Activated T-helper 1 cell treated with Interleukin-2 at 50 U/mL for 16 hours (primary cell): Measurements from ENCODE around the gene INPP5A.

Experiments used
- DNase-seq: peaks from one replicate; pipeline ENCODE4 v3.0.0-alpha.2; 2020; ENCODE audit warnings: low read depth

Gene INPP5A

DNA sequence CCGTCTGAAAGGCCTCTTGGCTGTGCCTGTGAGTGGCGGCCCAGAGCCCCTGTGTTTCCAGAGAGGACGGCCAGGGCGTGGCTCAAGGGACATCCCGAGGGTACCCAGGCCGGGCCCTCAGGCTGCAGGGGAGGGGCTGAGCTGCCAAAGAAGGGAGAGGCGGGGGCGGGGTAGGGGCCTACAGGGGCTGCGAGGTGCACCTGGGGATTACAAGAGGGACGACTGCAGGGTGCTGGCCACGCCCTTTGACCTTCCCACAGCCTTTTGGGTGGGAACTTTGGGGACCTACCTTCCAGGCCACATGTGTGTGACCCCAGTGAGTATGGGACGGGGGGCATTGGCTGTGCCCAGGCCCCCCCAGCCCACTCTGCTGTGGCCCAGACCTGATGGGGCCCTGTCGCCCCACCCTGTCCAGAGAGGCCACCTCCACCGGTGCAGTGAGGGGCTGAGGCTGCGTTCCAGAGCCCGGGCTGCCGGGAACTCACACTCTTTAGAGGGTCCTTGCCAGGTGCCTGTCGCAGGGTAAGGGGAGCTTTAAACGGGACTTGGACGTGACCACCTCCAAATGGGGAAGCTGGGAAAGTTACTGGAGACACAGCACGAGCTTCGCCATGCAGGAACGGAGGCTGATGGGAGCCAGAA is 267.3 kb downstream of the INPP5A start:
- DNase-seq = no peak

DNA sequence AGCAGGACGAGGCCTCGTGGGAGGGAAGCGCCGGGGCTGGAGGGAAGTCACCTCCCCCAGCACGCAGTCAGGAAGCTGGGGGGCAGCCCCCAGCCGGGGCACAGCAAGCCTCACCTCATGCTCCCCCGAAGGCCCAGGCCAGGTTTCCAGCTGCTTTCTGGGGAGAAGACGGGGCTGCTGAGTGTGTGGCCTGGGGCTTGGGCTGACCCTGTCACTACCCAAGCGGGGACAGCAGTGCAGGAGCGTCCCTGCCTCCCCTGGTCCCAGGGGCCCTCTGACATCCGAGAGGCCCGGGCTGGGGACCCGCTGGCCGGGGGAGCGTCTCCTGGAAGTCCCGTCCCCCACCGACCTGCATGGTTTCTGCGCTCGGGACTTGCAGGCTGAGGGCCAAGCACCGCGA is 268.0 kb downstream of the INPP5A start:
- DNase-seq = no peak

DNA sequence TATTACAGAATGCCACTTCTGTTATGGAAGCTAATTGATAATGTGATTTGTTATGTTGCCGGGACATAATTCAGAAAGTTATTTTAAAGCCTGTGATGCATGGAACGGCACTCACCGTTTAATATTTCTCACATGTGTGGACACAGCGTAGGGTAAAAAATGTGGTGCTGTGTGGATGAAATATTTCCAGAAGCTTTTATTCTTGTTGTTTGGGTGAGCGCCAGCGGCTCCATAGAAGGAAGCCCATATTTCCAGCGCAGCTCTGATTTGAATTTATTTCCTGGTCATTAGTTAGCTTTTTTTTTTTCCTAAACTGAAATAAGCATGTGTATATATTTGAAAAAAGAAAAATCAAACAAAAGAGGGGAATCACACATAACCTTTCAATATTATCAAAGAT is 268.5 kb downstream of the INPP5A start:
- DNase-seq = no peak

DNA sequence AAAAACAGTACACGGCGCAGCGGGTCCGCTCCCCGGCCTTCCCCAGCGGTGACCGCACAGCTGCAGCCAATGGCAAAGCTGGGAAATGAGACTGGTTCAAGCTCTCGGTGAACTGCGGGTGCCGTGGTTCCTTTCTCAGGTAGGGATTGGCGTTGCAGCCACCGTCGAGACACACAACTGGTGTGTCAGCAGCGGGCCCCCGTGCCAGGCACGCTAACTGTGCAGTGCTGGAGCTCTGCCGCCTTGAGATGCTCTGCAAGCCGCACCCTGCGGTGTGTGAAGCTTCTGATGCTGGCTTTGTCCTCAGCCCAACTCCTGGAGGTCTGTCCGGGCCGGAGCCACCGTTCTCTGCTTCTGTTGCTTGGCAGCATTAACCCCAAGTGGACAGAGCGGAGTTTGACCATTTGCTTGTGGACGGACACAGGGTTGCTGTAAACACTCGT is 269.0 kb downstream of the INPP5A start:
- no peak for DNase-seq

DNA sequence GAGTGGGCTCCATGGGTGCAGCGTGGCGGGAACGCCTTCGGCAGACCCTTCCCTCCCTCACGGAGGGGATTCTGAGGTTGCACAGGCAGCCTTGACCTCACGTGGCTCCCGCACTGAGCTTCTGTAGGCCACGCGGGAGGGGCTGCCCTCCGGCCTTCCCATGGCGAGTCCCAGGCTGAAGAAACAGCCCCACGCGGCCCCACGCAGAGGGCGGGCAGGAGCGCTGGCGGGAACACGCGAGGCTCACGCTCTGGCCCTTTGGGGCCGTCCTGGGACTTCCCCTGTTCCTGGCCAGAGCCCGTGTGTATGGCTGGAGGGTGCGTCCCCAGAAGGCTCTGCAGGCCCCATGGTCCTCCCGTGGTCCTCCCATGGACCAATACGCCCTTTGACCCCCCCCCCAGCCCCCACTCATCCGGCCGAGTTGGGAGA is 270.0 kb downstream of the INPP5A start:
- DNase-seq = no peak

DNA sequence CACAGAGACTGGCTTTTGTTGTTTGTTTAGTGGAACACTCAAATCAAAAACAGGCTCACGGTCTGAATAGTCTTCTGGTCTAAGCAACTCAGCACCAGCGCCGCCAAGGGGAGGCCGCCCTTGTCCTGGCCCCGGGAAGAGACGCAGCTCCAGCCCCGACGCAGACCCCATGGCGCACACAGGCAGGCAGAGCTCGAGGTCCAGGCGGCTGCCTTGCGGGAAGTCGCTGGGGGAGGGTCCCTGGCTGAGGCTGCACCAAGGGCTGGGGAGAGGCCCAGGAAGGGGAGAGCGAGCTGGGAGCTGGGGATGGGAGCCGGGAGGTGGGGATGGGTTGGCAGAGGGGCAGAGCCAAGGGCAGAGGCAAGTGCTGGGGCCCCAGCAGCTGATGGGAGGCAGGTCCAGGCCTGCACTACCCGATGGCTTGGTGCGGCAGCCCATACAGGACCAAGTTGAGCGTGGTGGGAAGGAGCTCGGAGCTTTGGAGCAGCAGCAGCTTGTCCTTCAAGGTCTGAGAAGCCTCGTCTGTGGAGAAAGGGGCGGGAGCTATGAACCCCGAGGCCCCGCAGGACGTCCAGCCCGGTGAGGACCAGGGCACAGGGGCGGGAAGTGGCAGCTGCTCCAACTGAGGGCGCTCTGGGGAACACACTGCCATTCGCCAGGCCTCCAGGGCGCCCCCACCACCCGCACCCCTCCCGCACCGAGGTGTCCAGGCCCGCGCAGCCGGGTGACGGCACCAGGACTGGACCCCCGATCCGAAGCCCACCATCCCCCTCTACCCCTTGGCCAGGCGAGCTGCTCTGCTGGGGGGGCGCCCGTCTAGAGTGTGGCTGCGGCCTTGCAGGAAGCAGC is 271.0 kb downstream of the INPP5A start:
- no peak for DNase-seq

DNA sequence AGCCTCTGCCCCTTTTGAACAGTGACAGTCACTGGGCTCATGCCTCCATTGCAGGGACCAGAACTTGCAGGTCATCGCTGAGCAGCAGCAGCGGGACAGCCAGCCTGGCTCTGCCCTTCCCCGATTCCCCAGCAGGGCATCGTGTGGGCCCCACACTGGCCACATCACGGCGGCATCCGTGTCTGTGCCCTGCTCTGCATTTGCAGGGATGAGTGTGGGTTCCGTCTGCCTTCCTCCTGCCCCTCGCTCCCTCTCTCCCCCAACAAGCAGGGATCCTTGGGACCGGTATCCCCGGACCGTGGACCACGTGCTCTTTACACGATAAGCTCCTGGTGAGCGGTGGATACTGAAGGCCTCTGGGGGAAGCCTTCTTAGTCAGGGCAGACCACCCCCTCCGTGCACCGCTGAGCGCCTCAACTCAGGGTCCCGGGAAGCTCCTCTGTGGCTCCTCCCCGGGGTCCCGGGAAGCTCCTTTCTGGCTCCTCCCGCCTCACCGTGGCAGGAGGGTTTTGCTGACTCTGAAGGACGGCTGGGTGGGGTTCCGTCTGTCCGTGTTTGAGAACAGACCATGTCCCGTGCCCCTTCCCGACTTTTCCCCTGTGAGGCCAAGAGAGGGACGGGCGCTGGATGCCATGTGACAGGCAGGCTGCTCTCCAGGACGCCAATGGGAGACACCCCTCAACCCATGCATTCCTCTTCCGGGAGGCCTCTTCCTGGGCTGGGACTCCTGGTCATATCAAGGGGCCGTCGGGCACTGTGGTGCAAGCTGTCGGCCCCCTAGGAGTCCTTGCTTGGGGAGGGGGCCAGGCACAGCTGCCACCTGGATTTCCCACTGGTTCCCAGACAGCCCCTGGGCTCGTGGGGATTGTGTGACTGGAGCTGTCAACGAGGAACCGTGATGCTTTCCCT is 271.9 kb downstream of the INPP5A start:
- no peak for DNase-seq

DNA sequence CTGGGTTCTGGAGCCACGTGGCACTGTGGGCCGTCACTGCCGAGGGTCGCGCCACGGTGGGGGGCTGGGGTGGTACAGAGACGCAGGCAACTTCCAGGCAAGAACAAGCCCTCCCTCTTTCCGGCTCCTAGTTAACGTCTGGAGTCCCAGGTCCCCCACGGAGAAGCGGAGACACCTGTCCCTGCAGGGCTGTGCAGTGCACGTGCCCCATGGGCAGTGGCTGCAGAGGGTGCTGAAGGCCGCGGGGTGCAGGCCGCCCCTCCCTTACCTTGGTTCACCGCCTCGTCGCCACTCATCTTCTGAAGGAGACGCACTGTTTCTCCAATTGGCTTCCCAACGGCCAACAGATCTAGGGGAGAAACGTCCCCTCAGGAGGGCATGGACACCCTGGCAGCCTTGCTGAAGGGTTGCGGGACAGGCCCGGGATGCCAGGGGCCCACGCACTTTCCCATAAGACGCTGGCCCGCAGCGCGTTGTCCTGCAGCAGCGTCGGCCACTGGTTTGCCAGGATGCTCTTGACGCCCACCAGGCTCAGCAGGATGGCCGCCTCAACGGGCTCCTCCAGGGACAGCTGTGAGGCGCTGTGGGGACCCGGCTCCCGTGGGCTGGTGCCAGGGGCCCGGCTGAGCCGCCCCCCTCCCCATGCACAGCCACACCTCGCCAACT is 272.7 kb downstream of the INPP5A start:
- no peak for DNase-seq

DNA sequence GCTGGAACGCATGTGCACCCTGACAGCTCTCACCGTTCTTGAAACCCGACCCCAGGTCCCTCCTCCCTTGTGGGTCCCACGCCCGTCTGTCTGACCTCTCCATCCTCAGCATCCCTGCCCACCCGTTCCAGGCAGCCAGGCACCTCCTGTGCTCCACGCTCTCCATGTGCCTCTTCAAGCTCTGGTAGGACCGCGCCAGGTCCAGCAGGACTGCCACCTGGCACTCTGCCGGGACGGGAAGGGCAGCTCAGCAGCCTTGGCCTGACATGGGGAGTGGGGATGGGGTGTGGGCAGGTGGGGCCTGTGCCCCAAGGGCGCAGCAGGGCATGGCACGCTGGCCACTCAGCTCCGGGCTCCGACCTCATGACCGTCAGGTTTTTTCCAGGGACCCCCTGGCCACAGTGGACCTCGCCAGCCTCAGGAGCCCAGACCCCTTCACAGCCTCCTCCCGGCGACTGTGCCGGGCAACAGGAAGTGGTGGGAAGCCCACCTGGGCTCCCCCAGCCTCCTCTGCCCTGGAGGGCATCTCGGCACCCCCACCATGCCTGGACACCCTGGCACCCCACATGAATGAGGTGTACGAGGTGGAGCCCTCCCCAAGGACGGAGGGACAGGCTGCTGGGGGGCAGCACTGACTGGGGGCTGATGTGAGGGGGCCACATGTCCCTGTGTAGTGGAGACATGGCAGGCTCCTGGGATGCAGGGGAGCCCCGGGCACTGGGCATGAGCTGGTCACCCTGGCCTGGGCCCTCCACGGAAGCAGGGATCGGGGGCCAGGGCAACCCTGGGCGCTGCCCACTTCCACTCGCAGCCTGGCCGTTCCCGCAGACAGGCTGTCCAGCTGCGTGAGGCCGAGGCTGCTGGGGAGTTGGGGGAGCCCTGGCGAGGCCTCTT is 273.5 kb downstream of the INPP5A start:
- no peak for DNase-seq

DNA sequence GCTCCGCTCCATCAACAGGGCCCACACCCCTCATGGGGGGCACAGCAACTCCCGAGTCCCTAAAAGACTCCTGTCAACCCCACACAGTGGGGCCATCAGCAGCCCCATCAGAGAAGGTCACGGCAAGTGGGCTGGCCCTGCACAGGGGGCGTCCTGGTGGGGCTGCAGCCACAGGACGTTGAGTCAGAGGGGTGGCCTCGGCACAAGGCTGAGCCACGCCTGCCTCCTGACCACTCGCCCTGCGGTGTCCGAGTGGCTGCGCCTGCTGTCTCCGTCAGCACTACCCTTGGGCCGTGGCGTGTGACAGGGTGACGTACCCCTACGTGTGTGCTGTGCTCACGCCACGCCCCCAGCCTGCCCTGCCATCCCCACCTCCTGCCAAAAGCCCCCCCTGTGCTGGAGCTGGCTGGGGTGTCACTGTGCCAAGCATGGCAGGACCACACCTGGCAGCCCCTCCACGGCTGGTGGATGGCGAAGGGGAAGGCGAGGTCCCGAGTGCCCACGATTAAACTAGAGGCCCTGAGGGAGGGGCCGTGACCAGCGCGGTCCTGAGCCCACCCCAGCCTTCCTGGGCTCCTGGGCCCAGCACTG is 274.4 kb downstream of the INPP5A start:
- no peak for DNase-seq

DNA sequence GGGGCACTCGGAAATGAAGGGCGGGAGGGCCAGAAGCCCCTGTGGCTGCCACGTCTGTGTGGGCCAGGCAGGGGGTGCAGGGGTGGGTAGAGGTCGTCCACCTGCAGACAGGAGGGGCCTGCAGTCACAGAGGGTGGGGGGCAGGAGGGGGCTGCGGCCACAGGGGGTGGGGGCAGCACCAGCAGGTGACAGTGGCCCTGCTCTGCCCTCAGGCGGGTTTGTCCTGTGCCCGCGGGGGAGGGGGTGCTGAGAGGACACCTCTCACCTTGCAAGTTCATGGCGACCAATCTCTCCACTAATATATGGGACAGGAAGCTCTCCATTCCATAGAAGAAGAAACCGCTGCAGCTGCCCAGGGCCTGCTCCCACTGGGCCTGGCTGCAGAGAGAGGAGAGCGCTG is 274.9 kb downstream of the INPP5A start:
- DNase-seq = no peak

DNA sequence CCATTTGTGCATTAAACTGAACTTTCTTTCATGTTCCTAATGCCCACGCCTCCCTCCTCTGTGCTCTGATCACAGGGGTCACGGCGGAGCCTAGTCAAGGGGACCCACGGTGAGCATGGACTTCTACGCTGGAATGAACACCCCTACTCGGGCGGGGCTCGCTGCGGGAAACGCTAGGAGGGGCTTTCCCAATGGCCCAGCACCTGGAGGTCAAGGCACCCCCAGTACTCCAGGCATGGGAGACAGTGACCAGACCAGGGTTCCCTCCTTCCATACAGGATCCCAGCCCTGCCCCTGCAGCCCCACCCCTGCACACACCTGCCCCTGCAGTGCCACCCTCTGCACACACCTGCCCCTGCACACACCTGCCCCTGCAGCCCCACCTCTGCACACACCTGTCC is 275.4 kb downstream of the INPP5A start:
- DNase-seq = no peak

DNA sequence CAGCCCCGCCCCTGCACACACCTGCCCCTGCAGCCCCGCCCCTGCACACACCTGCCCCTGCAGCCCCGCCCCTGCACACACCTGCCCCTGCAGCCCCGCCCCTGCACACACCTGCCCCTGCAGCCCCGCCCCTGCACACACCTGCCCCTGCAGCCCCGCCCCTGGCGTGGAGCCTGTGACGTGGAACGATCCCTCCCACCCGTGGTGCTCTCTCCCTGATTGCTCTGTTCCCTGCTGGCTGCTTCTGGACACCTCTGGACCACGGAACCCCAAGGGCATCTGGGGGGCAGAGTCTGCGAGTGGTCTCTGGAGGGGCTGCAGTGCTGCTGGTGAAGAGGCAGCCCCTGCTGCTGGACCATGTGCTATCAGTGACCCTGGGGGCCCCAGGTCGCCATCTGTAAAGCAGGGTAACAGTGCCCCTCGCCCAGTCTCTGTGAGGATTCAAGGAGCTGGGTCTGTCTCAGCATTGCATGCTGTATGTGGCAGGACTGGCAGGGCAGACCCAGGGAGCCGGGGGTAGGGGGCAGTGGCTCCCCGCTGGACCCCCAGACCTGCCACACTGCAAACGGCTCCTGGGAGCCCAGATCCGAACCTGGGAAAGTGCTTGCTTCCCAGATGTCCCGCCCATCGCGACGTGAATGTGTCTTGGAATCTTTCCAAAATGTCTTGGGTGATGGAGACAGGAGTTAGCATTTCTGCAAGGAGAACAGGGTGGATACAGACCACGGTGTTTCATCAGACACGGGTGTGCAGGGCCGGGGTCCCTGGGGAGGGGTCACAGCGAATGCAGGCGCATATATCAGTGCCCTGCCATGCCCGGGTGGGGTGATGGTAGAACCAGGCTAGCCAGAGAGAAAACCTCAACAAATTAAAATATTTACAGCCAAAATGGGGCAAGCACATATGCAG is 276.2 kb downstream of the INPP5A start:
- DNase-seq = no peak

DNA sequence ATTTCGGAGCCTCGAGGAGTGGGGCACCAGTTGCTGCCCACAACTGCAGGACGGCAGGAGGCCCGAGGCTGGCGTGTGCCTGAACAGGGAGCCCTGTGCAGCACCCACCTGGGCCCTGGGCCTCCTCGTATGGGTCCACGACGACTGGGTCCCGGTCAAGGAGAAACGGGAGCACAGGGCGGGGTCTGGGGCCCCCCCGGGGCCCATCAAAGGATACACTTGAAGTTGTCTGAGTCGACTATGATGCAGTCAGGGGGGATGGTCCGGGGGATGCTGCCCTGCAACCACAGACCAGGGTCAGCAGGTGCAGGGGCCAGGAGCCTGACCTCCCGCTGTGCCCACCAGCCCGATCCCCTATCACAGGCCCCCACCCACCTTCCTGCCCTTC is 276.9 kb downstream of the INPP5A start:
- DNase-seq = no peak

DNA sequence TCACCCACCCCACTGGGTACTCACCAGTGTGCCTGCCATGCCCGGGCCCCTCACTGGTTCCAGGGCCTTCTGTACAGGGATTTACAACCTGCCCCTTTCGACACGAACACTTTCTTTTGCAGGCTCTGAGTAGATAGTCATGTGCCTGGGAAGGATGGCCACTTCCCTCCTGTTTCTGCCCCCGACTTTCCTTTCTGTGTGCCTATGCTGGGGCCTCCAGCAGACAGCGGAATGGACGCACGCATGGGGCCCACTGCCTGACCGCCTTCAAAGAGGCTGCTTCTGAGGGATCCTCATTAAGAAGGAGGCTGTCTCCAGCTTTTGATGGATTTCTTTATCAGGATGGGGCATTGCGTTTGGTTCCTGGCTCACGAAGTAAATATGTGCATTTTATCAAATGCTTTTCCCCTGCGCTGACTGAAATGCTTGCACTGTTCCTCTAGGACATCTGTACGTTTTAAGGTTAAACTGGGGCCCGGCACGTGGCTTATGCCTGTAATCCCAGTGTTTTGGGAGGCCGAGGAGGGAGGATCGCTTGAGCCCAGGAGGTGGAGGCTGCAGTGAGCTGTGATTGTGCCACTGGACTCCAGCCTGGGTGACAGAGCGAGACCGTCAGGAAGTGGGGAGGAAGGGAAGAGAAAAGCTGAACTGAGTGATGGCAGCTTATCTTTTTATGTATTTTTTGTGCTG is 277.7 kb downstream of the INPP5A start:
- no peak for DNase-seq

DNA sequence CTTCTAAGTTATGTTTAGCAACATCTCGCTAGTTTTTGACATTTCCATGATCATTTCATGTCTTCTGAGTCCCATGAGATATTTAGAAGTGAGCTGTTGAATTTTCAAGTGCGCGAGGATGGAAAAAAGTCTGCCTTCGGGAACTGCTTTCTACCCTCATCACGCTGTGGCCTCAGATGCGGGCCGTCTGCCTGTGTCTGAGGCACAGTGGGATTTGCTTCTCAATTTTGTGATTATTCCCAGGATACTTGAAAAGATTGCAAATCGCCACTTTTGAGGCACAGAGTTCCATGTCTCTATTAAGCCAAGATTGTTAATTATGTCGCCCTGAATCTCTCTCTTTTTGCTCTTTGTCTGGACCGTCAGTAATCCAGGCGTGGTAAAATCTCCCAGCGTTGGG is 279.1 kb downstream of the INPP5A start:
- no peak for DNase-seq

DNA sequence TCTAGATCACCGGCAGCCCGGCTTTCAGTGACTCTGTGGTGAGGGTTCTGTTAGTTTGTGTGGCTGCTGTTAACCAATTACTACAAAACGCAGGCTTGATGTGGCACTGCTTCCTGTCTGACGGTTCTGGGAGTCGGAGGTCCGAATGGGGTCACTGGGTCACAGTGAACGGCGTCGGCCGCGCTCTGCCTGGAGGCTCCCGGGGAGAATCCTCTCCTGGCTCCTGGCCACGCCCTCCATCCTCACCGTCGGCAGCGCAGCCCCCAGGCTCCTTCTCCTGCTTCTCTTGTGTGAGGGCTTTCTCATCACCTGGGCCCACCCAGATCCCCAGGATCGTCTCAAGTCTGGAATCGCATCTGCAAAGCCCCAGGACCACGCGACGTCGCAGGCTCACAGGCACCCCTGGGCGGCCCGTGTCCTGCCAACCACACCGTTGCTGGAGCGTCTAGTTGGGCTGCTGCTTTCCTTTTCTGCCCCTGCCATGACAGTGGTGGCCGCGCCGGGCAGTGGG is 280.2 kb downstream of the INPP5A start:
- DNase-seq = no peak

DNA sequence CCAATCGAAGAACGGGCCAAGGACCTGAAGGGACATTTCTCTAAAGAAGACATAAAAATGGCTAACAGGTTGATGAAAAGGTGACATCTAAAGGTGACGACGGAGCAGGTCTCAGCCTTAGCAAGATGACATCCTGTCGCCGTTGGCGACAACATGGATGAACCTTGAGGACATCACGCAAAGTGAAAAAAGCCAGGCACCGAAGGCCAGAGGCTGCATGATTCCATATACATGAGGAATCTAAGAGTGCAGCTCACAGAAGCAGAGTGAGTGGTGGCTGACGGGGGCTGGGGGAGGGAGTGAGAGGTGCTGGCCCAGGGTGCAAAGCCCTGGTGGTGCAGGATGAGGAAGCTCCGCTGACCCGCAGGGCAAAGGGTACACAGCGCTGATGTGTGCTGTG is 282.5 kb downstream of the INPP5A start:
- DNase-seq = no peak
